Measurements from ENCODE around the gene EXD1.
"Not testable (repeated sequence)": the region's sequence is repeated elsewhere in the genome, so short reads cannot be mapped to it uniquely, and the experiment has no call there.

Gene EXD1

GRCh38 chr15:41230650-41231421 lies at the start of gene EXD1, which contains the start of gene CHP1:
Gene EXD1 (minus strand): TSS chr15:41230757. CDS start chr15:41226575, 4,182 bp downstream.
Gene CHP1 (plus strand): TSS chr15:41231268. CDS start chr15:41231383, 115 bp downstream.
- peak; percentile 91 for DNase-seq (ENCODE audit: low read depth)

- DNase-seq (ENCODE audit: low read depth) = no peak
Measured at GRCh38 chr15:41279535-41280283, 49.2 kb upstream of the EXD1 start.

GRCh38 chr15:41278319-41278718 lies 47.8 kb upstream of the EXD1 start:
- DNase-seq (ENCODE audit: low read depth) = no peak

- DNase-seq (ENCODE audit: low read depth) = no peak
Measured at GRCh38 chr15:41276831-41277230, 46.3 kb upstream of the EXD1 start.

GRCh38 chr15:41269887-41270286 lies 39.3 kb upstream of the EXD1 start:
- DNase-seq (ENCODE audit: low read depth) = no peak

- DNase-seq (ENCODE audit: low read depth) = no peak
Measured at GRCh38 chr15:41263891-41264351, 33.4 kb upstream of the EXD1 start.

GRCh38 chr15:41262571-41262970 lies 32.0 kb upstream of the EXD1 start:
- no peak for DNase-seq (ENCODE audit: low read depth)

- DNase-seq (ENCODE audit: low read depth) = not testable (repeated sequence)
Measured at GRCh38 chr15:41260924-41261323, 30.4 kb upstream of the EXD1 start.

- no peak for DNase-seq (ENCODE audit: low read depth)
Measured at GRCh38 chr15:41259546-41260189, 29.1 kb upstream of the EXD1 start.

GRCh38 chr15:41258750-41259471 lies 28.4 kb upstream of the EXD1 start:
- DNase-seq (ENCODE audit: low read depth) = no peak

- no peak for DNase-seq (ENCODE audit: low read depth)
Measured at GRCh38 chr15:41256577-41257038, 26.1 kb upstream of the EXD1 start.

- no peak for DNase-seq (ENCODE audit: low read depth)
Measured at GRCh38 chr15:41256103-41256502, 25.5 kb upstream of the EXD1 start.

- no peak for DNase-seq (ENCODE audit: low read depth)
Measured at GRCh38 chr15:41254560-41254959, 24.0 kb upstream of the EXD1 start.

- no peak for DNase-seq (ENCODE audit: low read depth)
Measured at GRCh38 chr15:41251411-41251810, 20.9 kb upstream of the EXD1 start.

- DNase-seq (ENCODE audit: low read depth) = not testable (repeated sequence)
Measured at GRCh38 chr15:41250745-41251144, 20.2 kb upstream of the EXD1 start.

- no peak for DNase-seq (ENCODE audit: low read depth)
Measured at GRCh38 chr15:41241221-41241964, 10.8 kb upstream of the EXD1 start.

- no peak for DNase-seq (ENCODE audit: low read depth)
Measured at GRCh38 chr15:41238100-41238499, 7.5 kb upstream of the EXD1 start.

GRCh38 chr15:41235929-41236328 lies 5.4 kb upstream of the EXD1 start:
- DNase-seq (ENCODE audit: low read depth) = no peak

GRCh38 chr15:41235228-41235627 lies 4.7 kb upstream of the EXD1 start:
- not testable (repeated sequence) for DNase-seq (ENCODE audit: low read depth)

- no peak for DNase-seq (ENCODE audit: low read depth)
Measured at GRCh38 chr15:41233367-41233771, 2.8 kb upstream of the EXD1 start.
